Heart left ventricle (tissue), 13 donors: ENCODE data around the gene ZDHHC14.
"Not testable (repeated sequence)": the region's sequence is repeated elsewhere in the genome, so short reads cannot be mapped to it uniquely, and the experiment has no call there.

Experiments
- POLR2A ChIP-seq, 2 donors: fragments of 450-650 bp; IDR thresholded peaks; one replicate each; pipeline ENCODE4 v1.6.1; 2017; ENCODE audit warnings: antibody characterized with exemption in 2 of 2, mild to moderate bottlenecking in 2 of 2, moderate library complexity in 2 of 2
- TF ChIP-seq, protein P1 (sequence below), 12 donors: fragments of 200-600 bp; sonication (generic) in 4 of 12; IDR thresholded peaks; one replicate each; pipeline versions ENCODE4 v1.5.0 to v1.8.0; 2018 to 2022; ENCODE audit warnings: antibody characterized with exemption in 12 of 12, mild to moderate bottlenecking in 5 of 12
- donor health status: ischemic (EF 13 %, LVEDD 7.1; RV severe dilation, severe dysfunction).
- donor health status: DM: no; HTN: yes; CAD: no.
- donor health status: DM: no; HTN: no; CAD: no.
- donor health status: ischemic (EF 25% LVEDD 6.9; RV normal size, moderate dysfunction).
- donor health status: ischemic (EF 25% LVEDD 5.7; RV mildly dilated, moderate dysfunction).
- donor health status: ischemic (EF 35%, LVEDD 5.7; RV mildly dilated, moderate dysfunction).
- donor health status: nonischemic (EF 11% LVEDD 7.7; RV severe dilation, severe dysfunction).
- donor health status: DM: yes; HTN: yes; CAD: no.
- donor health status: PGD.
- donor health status: ischemic (EF 29% LVEDD 5.4; RV normal size, mild dysfunction).
- donor health status: nonischemic (EF 23%, LVEDD 6.1; RV moderate dilation, normal function).

DNA sequence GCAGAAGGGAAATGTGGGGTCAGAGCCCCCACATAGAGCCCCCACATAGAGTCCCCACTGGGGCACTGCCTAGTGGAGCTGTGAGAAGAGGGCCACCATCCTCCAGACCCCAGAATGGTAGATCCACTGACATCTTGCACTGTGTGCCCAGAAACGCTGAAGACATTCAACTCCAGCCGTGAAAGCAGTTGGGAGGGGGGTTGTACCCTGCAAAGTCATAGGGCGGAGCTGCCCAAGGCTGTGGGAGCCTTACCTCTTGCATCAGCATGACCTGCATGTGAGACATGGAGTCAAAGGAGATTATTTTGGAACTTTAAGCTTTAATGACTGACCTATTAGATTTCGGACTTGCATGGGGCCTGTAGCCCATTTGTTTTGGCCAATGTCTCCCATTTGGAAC lies 209.7 kb downstream of the ZDHHC14 start:
- TF ChIP-seq, protein P1, sequence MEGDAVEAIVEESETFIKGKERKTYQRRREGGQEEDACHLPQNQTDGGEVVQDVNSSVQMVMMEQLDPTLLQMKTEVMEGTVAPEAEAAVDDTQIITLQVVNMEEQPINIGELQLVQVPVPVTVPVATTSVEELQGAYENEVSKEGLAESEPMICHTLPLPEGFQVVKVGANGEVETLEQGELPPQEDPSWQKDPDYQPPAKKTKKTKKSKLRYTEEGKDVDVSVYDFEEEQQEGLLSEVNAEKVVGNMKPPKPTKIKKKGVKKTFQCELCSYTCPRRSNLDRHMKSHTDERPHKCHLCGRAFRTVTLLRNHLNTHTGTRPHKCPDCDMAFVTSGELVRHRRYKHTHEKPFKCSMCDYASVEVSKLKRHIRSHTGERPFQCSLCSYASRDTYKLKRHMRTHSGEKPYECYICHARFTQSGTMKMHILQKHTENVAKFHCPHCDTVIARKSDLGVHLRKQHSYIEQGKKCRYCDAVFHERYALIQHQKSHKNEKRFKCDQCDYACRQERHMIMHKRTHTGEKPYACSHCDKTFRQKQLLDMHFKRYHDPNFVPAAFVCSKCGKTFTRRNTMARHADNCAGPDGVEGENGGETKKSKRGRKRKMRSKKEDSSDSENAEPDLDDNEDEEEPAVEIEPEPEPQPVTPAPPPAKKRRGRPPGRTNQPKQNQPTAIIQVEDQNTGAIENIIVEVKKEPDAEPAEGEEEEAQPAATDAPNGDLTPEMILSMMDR (IDR thresholded peaks at IDR 0.05), result not testable (repeated sequence)
- TF ChIP-seq POLR2A (IDR thresholded peaks at IDR 0.05), result not testable (repeated sequence)
